GM21737 (cell line): ENCODE measurements around the gene LSM14B.
"Not testable (repeated sequence)": the region's sequence is repeated elsewhere in the genome, so short reads cannot be mapped to it uniquely, and the experiment has no call there.

Experiments used
- ATAC-seq: cut with Tn5 transposase; IDR thresholded peaks from one replicate; pipeline ENCODE4 v1.9.1; 2021; ENCODE audit warnings: mild to moderate bottlenecking, moderate library complexity; ENCODE audit not compliant: unreplicated experiment

Gene LSM14B

DNA sequence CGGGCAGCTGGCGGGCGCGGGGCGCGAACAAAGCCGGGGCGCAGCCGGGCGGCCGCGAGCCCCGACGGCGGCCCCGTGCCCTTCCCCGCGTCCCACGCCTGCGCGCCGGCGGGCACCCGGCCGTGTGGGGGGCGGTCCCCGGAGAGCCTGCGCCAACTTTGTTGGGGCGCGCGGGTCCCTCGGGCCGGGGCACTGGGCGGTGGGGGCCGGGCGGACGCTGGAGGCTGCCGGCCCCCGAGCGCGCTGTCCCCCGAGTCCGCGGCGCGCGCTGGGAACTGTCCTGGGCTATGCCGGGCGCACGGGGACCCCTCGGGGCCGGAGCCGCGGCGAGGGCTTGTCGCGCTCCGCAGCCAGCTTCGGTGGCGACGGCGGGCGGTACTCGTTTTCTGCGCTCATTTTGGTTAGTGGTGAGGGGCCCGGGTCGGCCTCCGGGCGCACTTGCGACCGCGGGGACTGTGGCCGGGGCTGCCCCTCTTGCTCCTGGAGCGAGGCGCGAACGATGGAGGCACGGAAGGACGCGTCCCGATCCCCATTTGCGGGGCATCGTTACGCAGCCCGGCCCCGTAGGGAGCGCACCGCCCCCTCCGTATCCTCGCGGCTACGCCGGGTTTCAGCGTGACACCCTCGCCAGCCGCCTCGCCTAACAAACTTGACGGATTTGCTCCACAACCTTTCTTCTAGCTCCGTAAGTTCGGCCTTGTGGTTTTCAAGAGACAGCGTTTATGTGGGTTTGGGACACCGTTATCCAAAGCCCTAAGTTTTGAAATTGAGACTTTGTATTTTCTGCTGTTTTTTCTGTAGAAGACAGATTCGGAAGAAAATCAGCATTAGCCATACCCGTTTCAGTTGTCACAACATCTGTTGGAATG is 21.9 kb downstream of the LSM14B start:
- peak; percentile 34 for ATAC-seq

DNA sequence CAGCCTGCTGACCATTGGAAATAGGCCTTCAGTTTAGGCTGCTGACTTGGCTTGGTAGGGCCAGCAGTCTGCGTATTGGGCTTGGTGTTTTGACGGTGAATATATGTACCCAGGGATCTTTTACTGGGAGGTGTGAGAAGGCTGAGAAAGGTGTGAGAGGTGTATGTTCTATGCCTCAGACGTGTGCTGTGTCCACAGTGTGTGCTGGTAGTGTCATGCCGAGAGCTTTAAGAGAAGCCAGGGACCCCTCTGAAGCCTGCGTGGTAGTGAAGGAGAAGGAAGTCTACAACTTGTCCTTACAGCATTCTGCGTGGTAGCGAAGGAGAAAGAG is 23.4 kb downstream of the LSM14B start:
- ATAC-seq, result no peak

DNA sequence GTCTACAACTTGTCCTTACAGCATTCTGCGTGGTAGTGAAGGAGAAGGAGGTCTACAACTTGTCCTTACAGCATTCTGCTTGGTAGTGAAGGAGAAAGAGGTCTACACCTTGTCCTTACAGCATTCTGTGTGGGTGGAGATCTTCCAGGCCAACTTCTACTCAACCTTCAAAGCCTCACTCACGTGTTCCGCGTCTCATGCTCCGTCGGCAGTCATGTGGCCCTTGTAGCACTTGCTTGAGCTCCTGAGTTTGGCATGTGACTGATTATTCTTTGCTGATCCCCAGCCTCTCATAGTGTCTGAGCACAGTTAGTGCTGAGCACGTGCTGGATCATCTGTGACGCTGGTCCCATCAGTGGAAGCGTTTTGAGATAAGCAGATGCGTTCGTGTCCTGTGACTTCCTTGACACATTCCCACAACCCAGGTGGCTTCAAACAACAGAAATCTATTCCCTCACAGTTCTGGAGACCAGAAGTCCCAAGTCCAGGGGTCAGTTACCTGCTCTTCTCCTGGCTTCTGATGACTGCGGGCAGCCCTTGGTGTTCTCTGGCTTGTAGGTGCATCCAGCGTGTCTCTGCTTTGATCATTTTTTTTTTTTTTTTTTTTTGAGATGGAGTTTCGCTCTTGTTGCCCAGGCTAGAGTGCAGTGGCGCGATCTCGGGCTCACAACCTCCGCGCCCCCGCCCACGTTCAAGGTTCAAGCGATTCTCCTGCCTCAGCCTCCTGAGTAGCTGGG is 23.9 kb downstream of the LSM14B start:
- ATAC-seq, result no peak

DNA sequence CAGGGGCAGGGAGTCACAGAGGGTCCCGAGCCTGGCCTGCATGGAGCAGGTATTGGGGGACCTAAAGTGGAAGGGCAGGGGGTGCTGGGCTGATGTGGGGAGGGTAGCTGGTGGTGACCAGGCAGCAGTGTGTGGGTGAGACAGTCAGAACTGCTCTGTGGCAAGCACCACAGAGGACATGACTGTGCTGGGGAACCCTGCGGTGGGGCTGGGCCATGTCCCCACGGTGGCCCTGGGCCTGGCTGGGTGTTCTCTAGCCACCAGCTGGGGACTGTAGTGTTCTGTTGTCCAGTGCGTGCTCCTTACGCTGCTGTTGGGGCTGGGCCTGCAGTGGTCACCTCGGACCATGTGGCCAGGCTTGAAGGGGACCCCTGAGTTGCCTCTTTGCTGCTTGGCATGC is 24.9 kb downstream of the LSM14B start:
- ATAC-seq, result no peak

DNA sequence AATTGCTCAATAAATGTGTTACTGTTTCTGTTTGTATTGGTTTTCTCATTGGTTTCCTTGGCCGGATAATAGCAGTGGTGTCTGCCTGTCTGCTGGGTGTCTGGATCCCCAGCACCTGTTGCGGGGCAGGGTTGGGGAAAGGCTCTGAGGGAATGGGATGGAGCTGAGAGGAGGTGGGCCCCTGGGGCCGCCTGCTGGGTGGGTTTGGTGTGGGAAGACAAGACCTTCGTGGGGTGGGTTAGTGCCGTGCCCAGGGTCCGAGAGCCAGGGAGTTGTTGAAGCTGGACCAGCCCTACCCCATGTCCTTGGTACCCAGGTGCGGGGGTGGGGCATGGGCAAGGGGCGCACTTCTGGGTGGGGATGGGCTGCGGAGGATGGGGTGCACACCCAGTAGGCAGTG is 25.3 kb downstream of the LSM14B start:
- ATAC-seq, result no peak

DNA sequence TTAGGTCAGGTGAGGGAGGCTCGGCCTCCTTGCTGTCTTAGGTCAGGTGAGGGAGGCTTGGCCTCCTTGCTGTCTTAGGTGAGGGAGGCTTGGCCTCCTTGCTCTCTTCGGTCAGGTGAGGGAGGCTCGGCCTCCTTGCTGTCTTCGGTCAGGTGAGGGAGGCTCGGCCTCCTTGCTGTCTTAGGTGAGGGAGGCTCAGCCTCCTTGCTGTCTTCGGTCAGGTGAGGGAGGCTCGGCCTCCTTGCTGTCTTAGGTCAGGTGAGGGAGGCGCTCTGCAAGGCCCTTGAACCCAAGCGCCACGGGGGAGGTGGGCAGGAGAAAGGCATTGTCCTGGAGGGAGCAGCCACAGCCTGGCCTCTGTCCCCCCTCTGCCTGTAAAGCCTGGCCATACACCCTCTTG is 26.1 kb downstream of the LSM14B start:
- not testable (repeated sequence) for ATAC-seq

DNA sequence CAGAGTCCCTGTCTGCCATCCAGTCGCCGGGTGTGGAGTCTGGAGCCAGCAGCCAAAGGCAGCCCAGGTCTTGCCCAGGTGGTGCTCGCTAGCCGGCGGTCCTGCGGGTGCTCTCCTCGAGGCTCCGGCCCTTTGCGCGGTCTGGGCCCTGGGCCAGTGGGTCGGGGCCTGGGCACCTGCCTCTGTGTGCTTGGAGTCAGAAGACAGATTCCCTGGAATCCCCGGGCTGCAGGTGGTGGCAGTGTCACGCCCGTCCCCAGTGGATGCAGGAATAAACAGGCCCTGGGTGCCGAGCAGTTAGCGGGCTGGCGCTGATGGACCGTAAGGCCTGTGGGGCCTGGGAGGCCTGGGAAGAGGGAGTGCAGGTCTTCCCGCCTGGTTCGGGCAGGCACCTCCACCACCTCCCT is 26.6 kb downstream of the LSM14B start:
- no peak for ATAC-seq

DNA sequence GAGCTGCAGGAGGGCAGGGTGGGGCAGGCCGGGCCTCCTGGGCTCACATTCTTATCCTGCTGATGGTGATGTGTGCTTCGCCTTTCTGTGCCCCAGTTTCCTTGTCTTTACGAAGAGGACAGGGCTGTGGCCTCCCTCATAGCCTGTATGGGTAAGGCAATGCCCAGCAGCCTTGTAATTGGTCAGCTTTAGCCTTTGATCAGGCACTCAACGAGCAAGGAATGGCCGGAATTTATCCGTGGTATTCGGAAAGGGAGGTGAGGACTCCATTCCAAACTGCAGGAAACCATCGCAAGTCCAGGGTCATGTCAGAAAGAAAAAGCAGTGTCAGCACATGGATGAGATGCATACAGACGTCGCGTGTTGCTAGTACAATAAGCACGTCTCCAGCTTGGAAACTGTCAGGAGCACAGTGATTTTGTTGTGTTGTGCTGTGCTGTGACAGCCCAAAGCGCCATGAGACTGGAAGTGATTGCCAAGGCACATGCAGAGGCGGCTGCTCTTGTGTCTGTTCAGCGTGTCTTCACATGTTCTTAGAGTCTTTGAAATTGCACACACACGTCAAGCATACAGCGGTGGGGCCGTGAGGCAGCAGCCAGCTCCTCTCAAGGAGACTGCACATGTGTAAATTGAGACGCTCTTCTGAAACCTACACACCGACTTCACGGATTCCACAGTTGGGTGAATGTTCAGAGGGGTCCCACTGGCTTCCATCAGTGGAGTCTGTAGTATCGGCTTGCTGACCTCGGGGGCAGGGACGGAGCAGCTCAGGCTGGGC is 27.4 kb downstream of the LSM14B start:
- no peak for ATAC-seq

DNA sequence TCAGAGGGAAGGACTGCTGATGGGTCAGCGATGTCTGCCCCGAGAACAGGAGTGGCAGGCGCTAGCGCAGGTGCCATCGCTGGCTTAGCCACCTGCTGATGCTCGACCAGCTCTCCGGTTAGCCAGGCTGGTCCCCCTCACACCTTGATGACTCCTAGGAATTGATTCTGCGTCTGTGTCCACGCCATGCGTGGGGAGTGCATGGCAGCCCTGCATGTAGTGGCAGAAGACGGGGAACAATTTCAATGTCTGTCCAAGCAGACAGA is 28.0 kb downstream of the LSM14B start:
- ATAC-seq, result no peak

DNA sequence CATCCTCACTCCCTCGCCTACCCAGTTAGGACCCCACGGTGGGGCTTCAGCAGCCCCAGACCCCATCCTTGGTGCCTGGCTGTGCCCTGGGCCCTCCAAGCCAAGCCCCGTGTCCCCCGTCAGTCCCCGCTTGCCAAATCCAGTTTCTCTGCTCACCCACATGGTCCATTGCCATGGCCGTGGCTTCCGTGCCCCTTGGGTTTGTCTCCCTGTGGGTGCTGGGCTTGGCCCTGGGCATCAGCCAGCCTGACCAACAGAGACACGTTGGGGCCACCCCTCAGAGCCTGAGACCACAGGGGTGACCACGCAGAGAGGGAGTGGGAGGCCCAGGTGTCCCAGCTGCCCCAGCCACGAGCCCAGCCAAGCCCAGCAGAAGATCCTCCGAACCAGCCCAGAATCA is 28.9 kb downstream of the LSM14B start:
- ATAC-seq, result no peak

DNA sequence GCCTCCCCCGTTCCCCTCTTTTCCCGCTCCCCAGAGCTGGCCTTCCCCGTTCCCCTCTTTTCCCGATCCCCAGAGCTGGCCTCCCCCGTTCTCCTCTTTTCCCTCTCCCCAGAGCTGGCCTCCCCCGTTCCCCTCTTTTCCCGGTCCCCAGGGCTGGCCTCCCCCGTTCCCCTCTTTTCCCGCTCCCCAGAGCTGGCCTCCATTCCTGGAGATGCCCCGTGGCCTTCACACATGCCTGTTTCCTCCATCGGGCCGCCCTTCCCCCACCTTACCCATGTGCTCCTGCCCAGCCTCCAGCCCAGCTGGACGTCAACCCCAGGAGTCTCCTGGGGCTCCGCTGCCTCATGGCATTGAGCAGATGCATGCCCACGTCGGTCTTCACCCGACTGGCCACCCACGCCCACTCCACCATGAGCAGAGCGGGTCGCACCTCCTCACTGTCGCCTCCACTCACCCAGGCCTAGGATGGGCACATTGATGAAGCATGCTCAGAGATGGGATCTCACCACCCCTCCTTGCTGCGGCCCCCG is 29.6 kb downstream of the LSM14B start:
- ATAC-seq, result no peak

DNA sequence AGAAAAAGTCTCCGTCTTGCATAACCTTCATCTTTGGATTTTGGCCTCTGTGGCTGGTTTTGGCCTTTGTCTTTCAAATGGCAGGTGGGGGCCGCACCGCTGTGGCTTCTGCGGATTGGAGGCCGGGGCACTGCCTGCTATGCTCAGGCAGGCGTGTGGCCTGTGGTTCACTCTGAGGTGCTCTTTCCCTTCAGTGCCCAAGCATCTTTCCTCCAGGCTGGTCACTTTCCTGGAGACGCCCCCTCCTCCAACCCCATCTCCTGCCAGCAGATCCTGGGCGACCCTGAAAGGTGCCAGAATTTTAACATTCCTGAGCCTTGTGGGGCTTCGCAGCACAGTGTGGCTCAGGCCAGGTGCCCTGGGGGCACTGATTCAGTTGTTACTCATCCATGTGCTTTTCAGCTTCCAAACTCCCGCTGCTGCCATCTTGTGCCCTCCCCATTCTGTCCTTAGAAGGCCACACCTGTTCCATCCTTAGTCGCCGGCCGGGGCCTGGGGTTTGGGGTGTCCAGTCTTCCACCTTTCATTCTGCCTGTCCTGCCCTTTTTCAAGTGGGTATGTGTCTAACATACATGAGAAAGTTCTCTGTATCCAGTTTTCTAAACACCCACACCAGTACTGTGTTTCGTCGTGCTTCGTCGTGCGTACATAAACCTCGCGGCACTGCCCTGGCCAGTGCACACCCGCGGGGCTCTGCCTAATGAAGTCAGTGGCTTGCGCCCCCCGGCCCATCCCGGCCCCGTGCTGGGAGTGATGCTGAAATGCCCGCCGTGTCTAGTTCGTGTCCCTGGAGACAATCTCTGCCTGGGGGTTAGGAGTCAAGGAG is 33.4 kb downstream of the LSM14B start:
- no peak for ATAC-seq

DNA sequence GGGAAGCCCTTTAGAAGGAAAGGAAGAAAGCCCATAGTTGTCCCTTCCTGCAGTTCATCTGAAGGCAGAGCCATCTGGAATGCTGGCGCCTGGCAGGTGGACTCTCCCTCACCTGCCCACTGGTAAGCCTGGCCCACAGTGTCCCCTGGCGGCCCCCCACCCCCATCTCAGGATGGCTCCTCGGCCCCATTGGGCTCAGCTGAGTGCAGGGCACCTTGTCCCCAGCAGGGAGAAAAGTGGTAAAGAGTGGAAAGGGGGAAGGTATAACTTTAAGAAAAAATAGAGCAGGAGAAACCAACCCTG is 33.9 kb downstream of the LSM14B start:
- ATAC-seq, result no peak

DNA sequence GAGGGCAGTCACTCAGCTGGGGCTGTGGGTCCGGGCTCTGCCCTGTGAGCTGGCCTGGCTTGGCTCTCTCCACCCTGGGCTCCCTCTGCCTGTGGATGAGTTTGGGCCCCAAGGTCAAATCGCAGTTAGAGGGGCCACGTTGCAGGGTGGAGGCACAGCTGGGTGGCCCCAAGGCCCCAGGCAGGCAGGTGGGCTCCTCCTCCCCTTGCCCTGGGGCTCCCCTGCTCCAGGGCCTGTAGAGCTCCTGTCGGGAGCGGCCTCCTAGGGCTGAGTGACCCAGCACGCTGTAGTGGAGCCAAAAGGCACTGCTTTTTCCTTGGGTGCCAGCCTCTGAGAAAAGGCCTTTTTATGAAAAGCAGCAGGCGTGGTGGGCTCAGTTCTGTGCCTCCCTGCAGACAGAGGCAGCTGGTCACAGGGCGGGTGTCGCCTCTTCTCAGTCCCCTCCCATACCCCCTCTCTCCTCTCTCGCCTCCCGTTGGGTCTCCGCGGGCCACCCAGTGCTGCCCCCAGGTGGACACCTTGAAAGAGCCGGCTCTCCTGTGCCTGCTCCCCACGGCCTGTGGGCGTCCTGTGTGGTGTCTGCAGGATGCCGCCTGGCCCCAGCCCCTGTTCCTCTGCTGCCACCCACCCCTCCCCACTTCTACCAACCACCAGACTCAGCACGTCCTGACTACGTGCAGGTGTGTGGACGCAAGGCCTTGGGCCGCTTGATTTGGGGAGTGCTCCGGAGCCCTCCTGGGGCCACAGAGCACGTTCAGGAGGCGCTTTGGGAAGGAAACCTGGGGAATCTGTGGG is 34.5 kb downstream of the LSM14B start:
- ATAC-seq, result no peak

DNA sequence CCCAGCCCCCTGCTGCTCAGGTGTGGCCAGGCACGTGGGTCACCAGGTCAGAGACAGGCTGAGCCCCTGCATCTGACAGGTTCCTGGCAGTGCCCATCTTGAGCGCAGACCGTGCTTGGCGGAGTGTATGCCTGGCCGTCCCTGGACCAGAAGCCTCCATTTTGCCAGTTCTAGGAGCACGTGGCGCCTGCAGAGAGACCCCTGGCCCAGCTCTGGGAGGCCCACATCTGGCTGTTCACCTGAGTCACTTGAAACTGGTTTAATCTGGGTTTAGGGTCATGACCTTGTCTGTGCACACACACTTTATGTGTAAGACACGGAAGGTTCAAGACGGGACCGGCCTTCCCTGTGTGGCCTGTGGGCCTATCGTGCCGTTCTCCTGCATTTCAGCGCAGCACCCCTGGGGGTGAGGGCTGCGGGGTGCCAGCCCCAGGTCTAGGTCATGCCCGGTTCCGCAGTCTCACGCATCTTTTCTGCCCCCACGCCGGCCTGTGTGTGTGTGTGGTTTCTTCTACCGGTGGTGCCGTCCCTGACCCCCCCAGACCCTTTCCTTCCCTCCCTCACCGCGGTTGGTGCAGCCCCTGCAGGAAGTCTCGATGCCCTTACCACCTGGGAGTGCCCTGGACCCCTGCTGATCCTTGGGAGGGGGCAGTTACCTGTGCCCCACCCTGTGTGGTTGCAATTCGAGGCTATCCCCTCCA is 35.3 kb downstream of the LSM14B start:
- no peak for ATAC-seq

DNA sequence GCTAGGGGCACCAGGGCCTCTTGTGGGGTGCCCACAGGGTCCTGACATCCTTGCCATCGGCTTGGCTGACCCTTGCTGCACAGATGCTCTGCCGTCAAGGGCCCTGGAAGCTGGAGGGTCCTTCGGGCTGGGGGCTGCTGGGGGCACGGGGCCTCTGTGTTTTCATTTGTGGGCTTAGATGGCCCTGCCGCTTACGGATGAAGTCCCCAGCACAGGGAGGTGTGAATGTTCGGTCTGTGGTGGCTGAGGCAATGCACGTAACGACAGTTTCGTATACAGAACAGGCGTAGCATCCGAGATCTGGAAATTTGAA is 35.8 kb downstream of the LSM14B start:
- ATAC-seq, result no peak

DNA sequence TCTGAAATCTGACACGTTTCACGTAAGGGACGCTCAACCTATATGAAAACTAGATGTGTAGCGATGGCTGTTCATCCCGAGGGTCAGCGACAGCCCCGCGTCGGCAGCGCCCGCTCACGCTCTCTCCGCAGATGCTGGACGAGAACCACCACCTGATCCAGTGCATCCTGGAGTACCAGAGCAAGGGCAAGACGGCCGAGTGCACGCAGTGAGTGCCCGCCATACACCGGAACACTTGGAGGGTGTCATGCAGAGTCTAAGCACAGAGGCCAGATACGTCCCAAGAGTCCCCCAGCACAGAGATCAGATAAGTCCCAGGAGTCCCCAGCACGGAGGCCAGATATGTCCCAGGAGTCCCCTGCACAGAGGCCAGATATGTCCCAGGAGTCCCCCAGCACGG is 36.3 kb downstream of the LSM14B start:
- ATAC-seq, result no peak

DNA sequence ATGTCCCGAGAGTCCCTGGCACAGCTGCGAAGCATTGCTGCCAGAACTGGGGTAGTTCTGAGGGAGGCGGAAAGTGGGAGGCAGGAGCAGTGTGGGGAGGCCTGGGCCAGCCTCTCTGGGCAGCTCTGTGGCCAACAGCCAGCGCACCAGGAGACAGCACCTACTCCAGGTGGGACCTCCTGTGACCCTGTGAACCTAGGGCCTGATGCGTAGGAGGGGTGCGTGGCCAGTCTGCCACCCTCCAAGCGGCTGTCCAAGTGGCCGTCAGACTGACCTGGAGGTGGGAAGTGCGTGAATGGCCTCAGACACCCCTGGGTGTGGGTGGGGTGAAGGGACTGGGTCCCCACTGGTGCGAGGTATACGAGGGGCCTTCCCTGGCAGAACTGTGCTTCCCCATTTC is 36.8 kb downstream of the LSM14B start:
- no peak for ATAC-seq

DNA sequence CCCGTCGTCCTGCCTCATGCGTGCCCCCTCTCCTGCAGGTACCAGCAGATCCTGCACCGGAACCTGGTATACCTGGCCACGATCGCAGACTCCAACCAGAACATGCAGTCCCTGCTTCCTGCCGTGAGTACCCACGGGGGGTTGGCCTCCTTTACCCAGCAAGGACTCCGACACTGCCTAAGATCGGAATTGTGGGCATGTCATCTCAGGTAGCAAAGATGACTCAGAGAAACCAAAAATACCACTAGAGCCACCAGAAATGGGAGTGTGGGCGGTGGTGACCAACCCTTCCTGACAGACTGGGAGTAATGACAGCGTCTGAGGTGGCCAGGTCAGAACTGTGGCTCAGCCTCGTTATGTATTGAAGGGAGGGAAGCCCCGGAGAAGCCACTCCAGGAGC is 37.6 kb downstream of the LSM14B start:
- ATAC-seq, result no peak

DNA sequence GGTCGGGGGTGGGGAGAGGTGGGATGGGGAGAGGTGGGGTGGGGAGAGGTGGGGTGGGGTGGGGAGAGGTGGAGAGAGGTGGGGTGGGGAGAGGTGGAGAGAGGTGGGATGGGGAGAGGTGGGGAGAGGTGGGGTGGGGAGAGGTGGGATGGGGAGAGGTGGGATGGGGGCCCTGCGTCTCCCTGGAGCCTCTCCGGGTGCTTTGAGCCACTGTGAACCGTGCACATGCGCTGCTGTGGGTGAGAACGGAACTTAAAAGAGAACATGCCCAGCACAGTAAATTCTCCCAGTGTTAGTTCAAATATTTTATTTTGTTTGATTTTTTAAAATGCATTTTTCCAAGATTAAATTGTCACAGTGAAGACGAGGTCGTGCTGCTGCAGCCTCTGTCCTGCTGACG is 38.0 kb downstream of the LSM14B start:
- ATAC-seq, result no peak
